Spinal cord (tissue), 10 donors: ENCODE results near the gene POLG. TPM values are rescaled to one million over a fixed set of nuclear protein-coding genes. Genes with fewer than 3 reads are reported as not detected.
A peak's percentile ranks its signal among the peaks of the same experiment; 100 is the strongest.

Experiments
- DNase-seq, 6 donors: peaks; one replicate each; pipeline versions ENCODE4 v3.0.0 to v3.0.0-alpha.2; 2013 to 2015; ENCODE audit warnings: low spot score in 6 of 6, low read depth in 4 of 6
- H3K27ac ChIP-seq: one replicate; pipeline ENCODE4 v1.5.1; 2013; ENCODE audit warnings: low read depth, low read length, control low read depth
- H3K27me3 ChIP-seq: one replicate; pipeline ENCODE4 v1.6.1; 2013; ENCODE audit warnings: low read length; ENCODE audit not compliant: control insufficient read depth, insufficient read depth
- H3K36me3 ChIP-seq: one replicate; pipeline ENCODE4 v1.6.1; 2013; ENCODE audit warnings: low read length; ENCODE audit not compliant: control insufficient read depth, insufficient read depth
- H3K4me1 ChIP-seq: one replicate; pipeline ENCODE4 v1.6.1; 2013; ENCODE audit warnings: low read length; ENCODE audit not compliant: control insufficient read depth, insufficient read depth
- H3K4me3 ChIP-seq: one replicate; pipeline ENCODE4 v1.5.1; 2013; ENCODE audit warnings: low read depth, low read length, control low read depth
- H3K9me3 ChIP-seq: one replicate; pipeline ENCODE4 v1.6.1; 2013; ENCODE audit warnings: low read length; ENCODE audit not compliant: control insufficient read depth, insufficient read depth
- WGBS: methylation state at CpG from one replicate; pipeline ENCODE4 v1.1.5; 2013; ENCODE audit warnings: missing lambda C conversion rate; ENCODE audit not compliant: insufficient coverage; 5-methylcytosine and 5-hydroxymethylcytosine counted together
- polyA plus RNA-seq, 2 donors: library from polyadenylated mRNA; unstranded; fragments of 120-200 nt; gene quantifications; one replicate each; pipeline ENCODE4 v1.2.1, GENCODE V29; 2013; ENCODE audit not compliant: insufficient read length in 2 of 2
- total RNA-seq, 2 donors: library from RNA; depleted of rRNA in 1 of 2; stranded (reverse); fragments of 120-200 nt in 1 of 2; fragments of >200 nt in 1 of 2; gene quantifications; one replicate each; pipeline versions ENCODE4 v1.2.3 to v1.2.4, GENCODE V29; 2013 to 2014
- donor health status: healthy.

Gene POLG
- total and polyA plus RNA-seq, 4 donors = 26.9 to 53.8 (median 46.4) TPM

DNA sequence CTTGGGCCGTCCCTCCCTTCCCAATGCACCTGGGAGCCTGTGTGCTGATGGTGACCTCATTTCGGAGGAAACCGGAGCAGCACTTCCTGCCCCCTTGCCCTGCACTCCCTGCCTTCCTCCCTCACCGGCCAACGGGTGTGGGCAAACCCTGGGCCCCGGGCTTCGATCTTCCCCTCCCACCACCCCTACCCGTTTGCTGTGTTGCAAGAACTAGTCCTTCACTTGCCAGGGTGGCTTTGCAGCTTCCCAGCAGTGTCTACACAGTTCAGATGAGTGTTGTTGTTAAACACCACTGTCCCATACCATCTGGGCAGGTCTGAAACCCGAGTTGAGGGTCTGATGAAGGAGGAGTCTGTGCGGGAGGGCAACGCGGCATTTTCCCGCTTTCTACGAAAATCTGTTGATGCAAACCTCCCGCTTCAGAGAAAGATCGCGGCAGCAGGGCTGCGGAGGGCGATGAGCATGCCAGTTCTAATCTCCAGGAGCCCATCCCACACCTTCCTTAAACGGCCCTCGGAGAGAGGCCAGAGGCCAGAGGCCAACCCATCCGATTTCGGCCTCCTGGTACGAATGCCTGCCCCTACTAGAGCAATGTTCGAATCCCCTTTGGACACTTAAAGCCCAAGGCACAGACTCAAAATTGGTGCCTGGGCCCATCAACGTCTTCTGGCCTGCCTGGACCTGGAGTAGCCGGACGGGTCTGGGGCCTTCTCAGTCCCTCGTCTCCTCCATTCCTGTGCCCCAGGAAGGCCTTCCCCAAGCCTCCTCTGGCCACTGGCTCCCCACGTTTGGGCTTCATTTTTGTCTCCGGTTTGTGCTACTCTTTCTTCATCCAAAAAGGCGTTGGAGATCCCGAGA lies 35.7 kb upstream of the POLG start:
- peak in 2 of 6 donors; percentile 36 to 77 for DNase-seq
- Histone ChIP-seq H3K4me1 (peaks cover 72% of the 10 kb centered on the region), H3K27me3 (peaks cover 48% of the 10 kb centered on the region), H3K36me3 (peaks cover 51% of the 10 kb centered on the region), H3K4me3 (peak overlapping the region; percentile 62), H3K9me3 (no peaks in the 10 kb centered on the region), H3K27ac (peak overlapping the region; percentile 94)
- 2% methylated on average over 32 of the region's 33 CpGs for WGBS

DNA sequence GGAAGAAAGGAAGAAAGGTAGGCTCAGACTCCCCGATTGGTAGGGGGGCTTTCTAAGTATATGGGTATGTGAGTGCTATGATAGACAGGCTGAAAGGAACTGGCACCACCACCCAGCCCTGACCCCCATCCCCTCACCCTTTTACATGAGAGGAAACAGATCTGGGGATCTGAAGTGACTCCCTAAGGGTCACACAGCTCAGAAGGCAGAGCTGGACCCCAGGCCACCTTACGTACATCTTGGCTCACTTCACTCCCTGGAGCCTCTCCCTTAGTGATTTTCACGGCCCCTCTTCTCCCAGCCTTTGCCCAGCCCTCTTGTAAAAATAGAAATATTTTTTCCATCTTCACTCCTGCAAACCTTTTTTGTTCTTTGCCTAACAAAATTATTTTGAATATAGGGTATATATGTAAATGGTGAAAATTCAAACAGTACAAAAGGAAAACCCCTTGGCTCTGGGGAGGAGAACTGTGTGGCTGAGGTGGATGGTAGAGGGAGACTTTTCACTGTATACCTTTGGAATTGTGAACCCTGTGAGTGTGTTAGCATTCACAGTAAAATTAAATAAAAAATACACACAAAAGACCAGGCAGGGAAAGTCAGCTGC lies 34.8 kb upstream of the POLG start:
- H3K36me3 ChIP-seq = peaks cover 58% of the 10 kb centered on the region
- H3K27ac ChIP-seq = peak overlapping the region; percentile 94
- DNase-seq = peak in 3 of 6 donors; percentile 38 to 58 (median 53)
- H3K9me3 ChIP-seq = no peaks in the 10 kb centered on the region
- peak overlapping the region; percentile 62 for H3K4me3 ChIP-seq
- peaks cover 48% of the 10 kb centered on the region for H3K27me3 ChIP-seq
- WGBS = no CpG with 5 or more reads among the region's 3 CpGs
- peaks cover 73% of the 10 kb centered on the region for H3K4me1 ChIP-seq

DNA sequence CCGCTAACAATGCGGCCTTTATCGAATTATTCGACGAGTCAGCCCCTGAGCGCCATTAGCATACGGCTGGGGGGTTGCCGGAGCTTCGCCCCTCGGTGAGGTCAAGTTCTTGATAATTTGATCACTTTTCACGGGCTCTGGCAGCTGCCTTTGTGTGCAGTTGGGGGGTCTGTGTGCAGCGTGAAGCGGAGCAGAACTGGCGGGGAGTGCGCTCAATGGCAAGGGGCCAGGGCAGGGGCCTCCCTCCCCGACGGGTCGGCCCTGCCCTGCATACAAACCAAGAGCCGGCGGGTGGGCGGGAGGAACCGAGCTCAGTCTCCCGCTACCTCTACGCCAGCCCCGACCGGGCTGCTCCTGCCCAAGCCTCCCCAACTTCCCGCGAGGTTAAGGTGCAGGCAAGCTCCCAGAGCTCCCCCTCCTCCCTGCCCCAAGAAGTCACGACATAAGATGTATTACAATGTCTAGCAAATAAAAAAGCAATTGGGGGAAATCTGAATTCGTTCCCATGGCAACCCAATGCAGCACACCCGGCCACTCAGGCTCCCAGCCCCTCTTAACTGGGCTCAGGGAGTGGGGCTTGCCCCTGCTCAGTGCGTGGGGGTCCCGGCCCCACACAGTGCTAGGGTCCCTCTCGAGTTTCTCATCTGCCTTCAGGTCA lies 34.1 kb upstream of the POLG start:
- Histone ChIP-seq H3K4me3 (peak overlapping the region; percentile 62), H3K27me3 (peaks cover 50% of the 10 kb centered on the region), H3K27ac (peak overlapping the region; percentile 94), H3K36me3 (peaks cover 62% of the 10 kb centered on the region), H3K9me3 (no peaks in the 10 kb centered on the region), H3K4me1 (peaks cover 80% of the 10 kb centered on the region)
- WGBS = 1% methylated on average over 31 of the region's 34 CpGs
- peak in 3 of 6 donors; percentile 58 to 93 (median 91) for DNase-seq

DNA sequence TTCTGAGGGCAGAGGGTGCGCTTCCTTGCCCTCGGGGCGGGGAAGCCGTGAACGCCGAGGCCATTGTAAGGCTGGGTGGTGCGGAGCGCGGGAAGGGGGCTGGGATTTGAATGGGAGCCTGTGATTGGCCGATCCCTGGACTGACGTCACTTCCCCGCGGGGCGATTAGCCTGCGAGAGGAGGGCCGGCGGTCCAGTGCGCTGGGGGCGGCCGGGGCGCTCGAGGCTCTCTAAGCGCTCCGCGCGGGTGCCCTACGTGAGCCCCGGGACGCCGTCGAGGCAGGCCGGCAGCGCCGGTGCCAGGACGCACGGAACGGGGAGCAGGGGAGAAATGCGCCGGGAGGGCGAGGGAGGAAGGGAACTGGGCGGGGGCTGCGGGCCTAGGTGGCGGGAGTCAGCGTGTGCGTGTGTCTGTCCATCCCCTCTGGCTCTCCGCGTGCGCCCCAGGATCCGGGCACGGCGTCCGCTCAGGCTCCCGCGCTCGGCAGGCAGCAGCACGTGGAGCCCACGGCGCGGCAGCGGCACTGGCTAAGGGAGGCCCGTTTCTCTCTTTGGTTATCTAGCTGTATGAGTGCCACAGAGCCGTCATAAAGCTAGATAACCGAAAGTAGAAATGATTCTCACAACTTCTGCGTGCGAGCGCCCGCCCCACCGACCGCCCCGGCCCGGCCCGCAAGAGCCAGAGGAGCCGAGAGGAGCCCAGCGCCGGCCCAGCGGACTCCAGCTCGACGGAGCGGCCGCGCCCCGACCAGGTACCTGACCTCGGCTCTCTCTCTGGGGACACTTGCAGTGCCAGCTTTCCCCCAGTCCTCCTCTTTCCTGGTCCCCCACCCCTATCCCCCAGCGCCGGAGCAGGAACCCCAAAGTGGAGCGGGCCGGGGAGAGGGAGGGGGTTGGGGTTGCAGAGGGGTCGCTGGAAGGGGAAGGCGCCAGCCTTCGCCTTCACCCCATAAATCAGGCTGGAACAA lies 33.1 kb upstream of the POLG start:
- DNase-seq = peak in 4 of 6 donors; percentile 88 to 98 (median 96)
- H3K36me3 ChIP-seq = peaks cover 57% of the 10 kb centered on the region
- peaks cover 86% of the 10 kb centered on the region for H3K4me1 ChIP-seq
- peak overlapping the region; percentile 94 for H3K27ac ChIP-seq
- no peaks in the 10 kb centered on the region for H3K9me3 ChIP-seq
- H3K4me3 ChIP-seq = peak overlapping the region; percentile 62
- H3K27me3 ChIP-seq = peaks cover 53% of the 10 kb centered on the region
- under 1% methylated on average over 83 of the region's 90 CpGs for WGBS

DNA sequence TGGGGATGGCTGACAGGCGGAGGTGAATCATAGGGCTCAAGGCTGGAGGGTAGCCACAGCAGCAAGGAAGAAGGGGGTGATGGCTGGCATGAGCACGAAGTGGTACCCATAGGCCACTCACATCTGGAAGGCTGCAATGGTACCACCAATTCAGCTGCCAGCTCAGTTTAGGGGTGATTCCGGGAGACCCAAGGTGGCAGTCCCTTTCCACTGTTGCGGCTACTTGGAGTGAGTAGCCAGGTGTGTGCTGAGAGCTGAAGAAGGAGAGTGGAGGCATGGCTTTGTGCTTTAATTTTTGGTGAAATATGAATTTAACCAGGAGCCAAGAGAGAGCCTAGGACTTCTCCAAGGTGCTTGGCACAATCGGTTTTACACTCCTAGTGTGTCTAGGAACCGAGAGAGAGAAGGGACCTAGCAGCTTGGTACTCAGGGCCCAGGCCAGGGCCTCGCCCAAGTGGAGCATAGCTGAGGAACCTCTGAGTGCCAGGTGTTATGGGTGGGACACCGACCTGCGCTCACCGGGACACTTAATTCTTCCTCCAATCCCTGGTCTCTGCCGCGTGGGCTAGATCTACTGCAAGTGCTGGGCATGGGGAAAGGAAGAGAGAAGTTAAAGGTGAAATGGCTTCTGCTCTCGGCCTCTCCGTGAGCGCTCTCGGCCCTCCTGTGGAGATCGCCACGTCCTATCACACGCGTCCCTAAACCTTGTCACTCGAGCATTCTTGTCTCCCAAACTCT lies 32.2 kb upstream of the POLG start:
- DNase-seq = no peak
- H3K27me3 ChIP-seq = peaks cover 50% of the 10 kb centered on the region
- peaks cover 82% of the 10 kb centered on the region for H3K4me1 ChIP-seq
- H3K36me3 ChIP-seq = peaks cover 49% of the 10 kb centered on the region
- peak overlapping the region; percentile 94 for H3K27ac ChIP-seq
- peak overlapping the region; percentile 62 for H3K4me3 ChIP-seq
- no peaks in the 10 kb centered on the region for H3K9me3 ChIP-seq
- 15% methylated on average over 13 of the region's 21 CpGs for WGBS

GRCh38 chr15:89365462-89366065 lies 30.9 kb upstream of the POLG start:
- H3K4me3 ChIP-seq = peak overlapping the region; percentile 71
- H3K4me1 ChIP-seq = peaks cover 85% of the 10 kb centered on the region
- peak in 3 of 6 donors; percentile 25 to 78 (median 66) for DNase-seq
- peak overlapping the region; percentile 92 for H3K27ac ChIP-seq
- WGBS = 5% methylated on average over 18 of the region's 22 CpGs
- no peaks in the 10 kb centered on the region for H3K9me3 ChIP-seq
- peaks cover 37% of the 10 kb centered on the region for H3K36me3 ChIP-seq
- peaks cover 54% of the 10 kb centered on the region for H3K27me3 ChIP-seq

- Histone ChIP-seq H3K36me3 (peaks cover 30% of the 10 kb centered on the region), H3K27me3 (peaks cover 54% of the 10 kb centered on the region), H3K27ac (peak overlapping the region; percentile 92), H3K9me3 (no peaks in the 10 kb centered on the region), H3K4me1 (peaks cover 85% of the 10 kb centered on the region), H3K4me3 (peak overlapping the region; percentile 71)
- 9% methylated on average over 11 of the region's 13 CpGs for WGBS
- DNase-seq = peak in 4 of 6 donors; percentile 54 to 93 (median 74)
Measured at GRCh38 chr15:89364741-89365450, 30.3 kb upstream of the POLG start.

DNA sequence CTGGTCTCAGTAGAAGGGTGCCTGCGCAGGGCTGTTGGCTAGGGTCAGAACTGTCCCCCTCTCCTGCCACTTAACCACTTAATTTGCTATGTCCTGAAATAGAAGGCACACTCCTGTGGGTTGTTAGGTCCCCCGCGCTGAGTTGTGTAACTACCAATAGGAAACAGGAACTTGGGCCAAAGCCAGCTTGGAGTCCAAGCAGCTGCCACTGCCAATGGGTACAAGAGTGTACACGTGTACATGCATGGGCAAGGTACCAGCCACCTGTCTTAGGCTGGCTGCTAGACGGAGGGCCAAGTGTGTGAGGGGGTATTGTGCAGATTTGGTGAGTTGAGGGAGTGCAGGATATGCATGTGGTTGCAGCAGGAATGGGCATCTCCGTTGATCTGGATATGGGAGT lies 29.7 kb upstream of the POLG start:
- peaks cover 89% of the 10 kb centered on the region for H3K4me1 ChIP-seq

More for the DNA sequence above, 29.7 kb upstream of the POLG start:
- Histone ChIP-seq H3K4me3 (peak overlapping the region; percentile 71), H3K9me3 (no peaks in the 10 kb centered on the region), H3K36me3 (peaks cover 27% of the 10 kb centered on the region), H3K27ac (peak overlapping the region; percentile 92), H3K27me3 (peaks cover 59% of the 10 kb centered on the region)
- peak in 3 of 6 donors; percentile 53 to 89 (median 87) for DNase-seq
- WGBS = 3% methylated on average over 5 of the region's 6 CpGs
